Prostate gland (tissue), 2 donors: Measurements from ENCODE around the gene GUCA2A.

ENCODE experiments used
- POLR2A ChIP-seq: fragments of 450-650 bp; IDR thresholded peaks from one replicate; pipeline ENCODE4 v1.6.1; 2016; ENCODE audit warnings: antibody characterized with exemption, mild to moderate bottlenecking
- TF ChIP-seq, protein P1 (sequence below), 4 experiments: fragments of 200-600 bp in 2 of 4; fragments of 450-650 bp in 2 of 4; sonication (generic) in 2 of 4; IDR thresholded peaks; 1 replicate in 3 of 4; 2 replicates in 1 of 4; pipeline ENCODE4 v1.5.1; 2016 to 2019; ENCODE audit warnings: antibody characterized with exemption in 4 of 4, mild to moderate bottlenecking in 2 of 4, moderate library complexity in 2 of 4

DNA sequence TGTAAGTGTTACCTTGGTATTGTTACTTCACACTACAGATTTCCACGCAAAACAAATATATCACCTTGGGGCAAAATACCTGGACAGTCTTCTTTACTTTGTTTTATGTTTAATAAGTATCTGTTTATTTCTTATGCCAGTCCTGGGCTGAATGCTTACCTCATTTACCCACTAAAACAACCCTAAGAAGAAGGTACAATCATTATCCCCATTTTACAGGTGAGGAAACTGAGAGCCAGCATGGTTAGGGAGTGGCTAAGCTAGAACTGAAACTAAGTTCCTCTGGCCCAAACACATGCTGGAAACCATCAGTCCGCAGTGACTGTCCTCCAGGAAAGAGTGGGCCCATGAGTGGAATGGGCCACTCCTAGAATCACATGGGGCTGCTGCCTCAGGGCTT lies 24.4 kb downstream of the GUCA2A start:
- TF ChIP-seq, protein P1, sequence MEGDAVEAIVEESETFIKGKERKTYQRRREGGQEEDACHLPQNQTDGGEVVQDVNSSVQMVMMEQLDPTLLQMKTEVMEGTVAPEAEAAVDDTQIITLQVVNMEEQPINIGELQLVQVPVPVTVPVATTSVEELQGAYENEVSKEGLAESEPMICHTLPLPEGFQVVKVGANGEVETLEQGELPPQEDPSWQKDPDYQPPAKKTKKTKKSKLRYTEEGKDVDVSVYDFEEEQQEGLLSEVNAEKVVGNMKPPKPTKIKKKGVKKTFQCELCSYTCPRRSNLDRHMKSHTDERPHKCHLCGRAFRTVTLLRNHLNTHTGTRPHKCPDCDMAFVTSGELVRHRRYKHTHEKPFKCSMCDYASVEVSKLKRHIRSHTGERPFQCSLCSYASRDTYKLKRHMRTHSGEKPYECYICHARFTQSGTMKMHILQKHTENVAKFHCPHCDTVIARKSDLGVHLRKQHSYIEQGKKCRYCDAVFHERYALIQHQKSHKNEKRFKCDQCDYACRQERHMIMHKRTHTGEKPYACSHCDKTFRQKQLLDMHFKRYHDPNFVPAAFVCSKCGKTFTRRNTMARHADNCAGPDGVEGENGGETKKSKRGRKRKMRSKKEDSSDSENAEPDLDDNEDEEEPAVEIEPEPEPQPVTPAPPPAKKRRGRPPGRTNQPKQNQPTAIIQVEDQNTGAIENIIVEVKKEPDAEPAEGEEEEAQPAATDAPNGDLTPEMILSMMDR (IDR thresholded peaks at IDR 0.05) = no peak
- no peak for TF ChIP-seq POLR2A
